HG02884 (cell line): Measurements from ENCODE around the gene SH3BGRL.
"Not testable (repeated sequence)": the region's sequence is repeated elsewhere in the genome, so short reads cannot be mapped to it uniquely, and the experiment has no call there.

Source experiments
- ATAC-seq: cut with Tn5 transposase; IDR thresholded peaks from one replicate; pipeline ENCODE4 v1.9.1; 2021; ENCODE audit warnings: mild to moderate bottlenecking, moderate library complexity; ENCODE audit not compliant: unreplicated experiment

SH3BGRL gene

GRCh38 chrX:81259020-81259713 is 57.3 kb downstream of the SH3BGRL start:
- ATAC-seq = no peak

GRCh38 chrX:81259714-81260395 is 58.0 kb downstream of the SH3BGRL start:
- no peak for ATAC-seq

GRCh38 chrX:81261576-81261975 is 59.7 kb downstream of the SH3BGRL start:
- ATAC-seq = no peak

GRCh38 chrX:81263059-81263458 is 61.2 kb downstream of the SH3BGRL start:
- ATAC-seq = no peak

GRCh38 chrX:81278616-81279015 is 76.7 kb downstream of the SH3BGRL start:
- ATAC-seq = no peak

GRCh38 chrX:81280148-81280547 is 78.2 kb downstream of the SH3BGRL start:
- ATAC-seq = no peak

GRCh38 chrX:81286075-81286474 is 84.2 kb downstream of the SH3BGRL start:
- ATAC-seq = no peak

GRCh38 chrX:81286608-81287007 is 84.7 kb downstream of the SH3BGRL start:
- ATAC-seq = no peak

- ATAC-seq = no peak
Measured at GRCh38 chrX:81291996-81292395, 90.1 kb downstream of the SH3BGRL start.

- no peak for ATAC-seq
Measured at GRCh38 chrX:81294101-81294500, 92.2 kb downstream of the SH3BGRL start.

- no peak for ATAC-seq
Measured at GRCh38 chrX:81301877-81302276, 100.0 kb downstream of the SH3BGRL start.

GRCh38 chrX:81304563-81304962 is 102.7 kb downstream of the SH3BGRL start:
- no peak for ATAC-seq

GRCh38 chrX:81305240-81305639 is 103.3 kb downstream of the SH3BGRL start:
- ATAC-seq = no peak

GRCh38 chrX:81308086-81308829 is 106.4 kb downstream of the SH3BGRL start:
- ATAC-seq = no peak

- no peak for ATAC-seq
Measured at GRCh38 chrX:81316163-81316562, 114.3 kb downstream of the SH3BGRL start.

GRCh38 chrX:81331653-81332052 is 129.8 kb downstream of the SH3BGRL start:
- ATAC-seq = not testable (repeated sequence)

GRCh38 chrX:81336455-81337152 is 134.7 kb downstream of the SH3BGRL start:
- no peak for ATAC-seq

GRCh38 chrX:81337805-81338204 is 135.9 kb downstream of the SH3BGRL start:
- no peak for ATAC-seq

GRCh38 chrX:81338924-81339323 is 137.0 kb downstream of the SH3BGRL start:
- no peak for ATAC-seq

- ATAC-seq = not testable (repeated sequence)
Measured at GRCh38 chrX:81345296-81345695, 143.4 kb downstream of the SH3BGRL start.
